Esophagus (tissue), 2 donors: Measurements from ENCODE around the gene PARP6. TPM values are rescaled to one million over a fixed set of nuclear protein-coding genes. Genes with fewer than 3 reads are reported as not detected.

Experiments
- H3K27ac ChIP-seq, 2 donors: one replicate each; pipeline ENCODE4 v1.5.1; 2013; ENCODE audit warnings: low read depth in 2 of 2, mild to moderate bottlenecking in 2 of 2, inconsistent platforms in 1 of 2, low read length in 1 of 2, moderate library complexity in 1 of 2
- H3K27me3 ChIP-seq, 2 donors: one replicate each; pipeline ENCODE4 v1.6.1; 2013; ENCODE audit warnings: low read length in 2 of 2, control low read depth in 1 of 2, mild to moderate bottlenecking in 1 of 2; ENCODE audit not compliant: insufficient read depth in 2 of 2, control insufficient read depth in 1 of 2
- H3K36me3 ChIP-seq, 2 donors: one replicate each; pipeline ENCODE4 v1.6.1; 2013; ENCODE audit warnings: low read length in 1 of 2; ENCODE audit not compliant: control insufficient read depth in 2 of 2, insufficient read depth in 2 of 2
- H3K4me1 ChIP-seq, 2 donors: one replicate each; pipeline ENCODE4 v1.6.1; 2013; ENCODE audit warnings: low read length in 1 of 2; ENCODE audit not compliant: control insufficient read depth in 2 of 2, insufficient read depth in 2 of 2
- H3K4me3 ChIP-seq, 2 donors: one replicate each; pipeline ENCODE4 v1.5.1; 2013; ENCODE audit warnings: low read length in 2 of 2, mild to moderate bottlenecking in 2 of 2, low read depth in 1 of 2, moderate library complexity in 1 of 2
- H3K9me3 ChIP-seq, 2 donors: one replicate each; pipeline ENCODE4 v1.6.1; 2013; ENCODE audit warnings: mild to moderate bottlenecking in 2 of 2, low read depth in 1 of 2, low read length in 1 of 2, moderate library complexity in 1 of 2; ENCODE audit not compliant: control insufficient read depth in 2 of 2, insufficient read depth in 1 of 2
- WGBS, 2 donors: extraction: QIAGEN DNeasy Blood & Tissue Kit; methylation state at CpG; one replicate each; pipeline ENCODE4 v1.1.7; 2013; 5-methylcytosine and 5-hydroxymethylcytosine counted together
- polyA plus RNA-seq, 2 donors: library from polyadenylated mRNA; stranded (reverse); fragments of 200-250 nt; gene quantifications; one replicate each; pipeline ENCODE4 v1.2.3, GENCODE V29; 2013
- donor health status: healthy with polysubstance abuse.
- donor health status: Bipolar disorder and iron deficiency.

PARP6 gene
- polyA plus RNA-seq, 2 donors, result 28.4 to 52.3 TPM

DNA sequence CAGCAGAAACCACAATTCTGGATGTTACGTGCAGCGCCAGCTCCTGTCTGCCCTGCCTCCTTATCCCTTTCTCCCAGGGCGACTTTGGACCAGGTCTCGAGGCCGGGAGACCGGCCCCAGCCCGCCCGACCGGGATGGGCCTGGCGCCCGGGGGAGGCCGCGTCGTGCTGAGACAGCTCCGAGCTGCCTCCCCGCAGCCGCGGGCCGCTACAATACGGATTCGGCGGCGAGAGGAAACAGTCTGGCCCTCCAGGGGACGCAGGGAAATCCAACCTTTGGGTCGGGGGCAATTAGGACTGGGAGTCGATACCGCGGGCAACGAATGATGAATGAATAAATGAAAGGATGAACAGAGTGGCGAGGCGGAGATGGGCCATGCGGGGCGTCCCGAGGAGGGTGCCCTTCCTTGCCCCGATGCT, 75.3 kb downstream of the PARP6 start:
- Histone ChIP-seq H3K27ac (peak overlapping the region; percentile 3 to 14), H3K9me3 (no peaks in the 10 kb centered on the region), H3K4me1 (peaks cover 2 to 7% of the 10 kb centered on the region in 2 donors), H3K36me3 (peaks cover 12 to 33% of the 10 kb centered on the region in 2 donors), H3K4me3 (peak overlapping the region; percentile 57 to 60), H3K27me3 (no peaks in the 10 kb centered on the region)
- WGBS, 2 donors, result 11 to 12% methylated on average over 35 of the region's 35 CpGs

DNA sequence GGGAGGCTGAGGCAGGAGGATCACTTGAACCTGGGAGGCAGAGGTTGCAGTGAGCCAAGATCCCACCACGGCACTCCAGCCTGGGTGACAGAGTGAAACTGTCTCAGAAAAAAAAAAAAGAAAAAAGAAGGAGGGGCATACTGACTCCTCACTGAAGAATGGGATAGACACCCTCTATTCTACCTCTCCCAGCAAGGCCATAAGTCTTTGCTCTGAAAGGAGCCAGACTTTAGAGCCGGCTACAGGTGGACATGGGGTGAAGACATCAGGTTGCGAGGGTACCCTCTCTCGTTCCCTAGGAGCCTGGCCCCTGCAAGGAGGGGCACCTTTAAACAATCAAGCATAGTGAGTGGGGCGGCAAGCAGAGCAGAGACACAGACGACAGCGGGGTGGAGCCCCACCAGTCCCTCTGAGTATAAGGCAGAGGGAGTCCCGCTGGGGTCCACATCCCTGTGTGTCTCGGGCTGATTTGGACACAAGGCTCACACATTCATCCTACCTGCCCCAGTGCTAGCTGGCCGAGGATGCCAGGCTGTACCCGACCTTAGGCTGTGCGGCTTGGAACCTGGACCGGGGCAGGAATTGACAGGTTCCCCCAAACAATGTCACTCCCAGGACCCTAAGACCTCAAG, 75.8 kb downstream of the PARP6 start:
- Histone ChIP-seq H3K36me3 (peaks cover 11 to 30% of the 10 kb centered on the region in 2 donors), H3K4me1 (peaks cover 2 to 7% of the 10 kb centered on the region in 2 donors), H3K4me3 (peak overlapping the region in 1 of 2 donors; percentile 60), H3K9me3 (no peaks in the 10 kb centered on the region), H3K27me3 (no peaks in the 10 kb centered on the region), H3K27ac (peak overlapping the region in 1 of 2 donors; percentile 14)
- WGBS, 2 donors, result 55 to 62% methylated on average over 13 of the region's 13 CpGs

DNA sequence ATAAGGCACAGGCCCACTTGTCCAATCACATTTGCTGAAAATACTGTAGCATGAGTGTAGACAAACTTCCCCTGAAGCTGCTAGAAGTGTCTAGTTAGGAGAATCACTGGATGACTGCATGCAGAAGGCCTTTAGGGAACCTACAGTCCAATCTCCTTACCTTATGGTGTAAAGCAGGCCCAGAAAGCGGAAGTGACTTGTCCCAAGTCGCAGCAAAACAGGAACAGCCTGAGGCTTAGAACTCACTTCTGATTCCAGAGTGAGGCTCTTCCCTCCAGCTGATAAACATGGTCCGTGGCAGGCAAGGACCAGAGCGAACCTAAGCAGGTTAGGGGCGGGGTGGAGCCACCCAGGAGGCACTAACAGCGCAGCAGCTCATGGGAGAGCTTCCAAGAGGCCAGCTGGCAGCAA, 77.2 kb downstream of the PARP6 start:
- no peaks in the 10 kb centered on the region for H3K9me3 ChIP-seq
- peak overlapping the region; percentile 7 to 27 for H3K27ac ChIP-seq
- peaks cover 2 to 7% of the 10 kb centered on the region in 2 donors for H3K4me1 ChIP-seq
- WGBS, 2 donors, result 47 to 56% methylated on average over 6 of the region's 6 CpGs
- H3K27me3 ChIP-seq, result no peaks in the 10 kb centered on the region
- H3K4me3 ChIP-seq, result no peak overlapping the region
- peaks cover 4 to 17% of the 10 kb centered on the region in 2 donors for H3K36me3 ChIP-seq

DNA sequence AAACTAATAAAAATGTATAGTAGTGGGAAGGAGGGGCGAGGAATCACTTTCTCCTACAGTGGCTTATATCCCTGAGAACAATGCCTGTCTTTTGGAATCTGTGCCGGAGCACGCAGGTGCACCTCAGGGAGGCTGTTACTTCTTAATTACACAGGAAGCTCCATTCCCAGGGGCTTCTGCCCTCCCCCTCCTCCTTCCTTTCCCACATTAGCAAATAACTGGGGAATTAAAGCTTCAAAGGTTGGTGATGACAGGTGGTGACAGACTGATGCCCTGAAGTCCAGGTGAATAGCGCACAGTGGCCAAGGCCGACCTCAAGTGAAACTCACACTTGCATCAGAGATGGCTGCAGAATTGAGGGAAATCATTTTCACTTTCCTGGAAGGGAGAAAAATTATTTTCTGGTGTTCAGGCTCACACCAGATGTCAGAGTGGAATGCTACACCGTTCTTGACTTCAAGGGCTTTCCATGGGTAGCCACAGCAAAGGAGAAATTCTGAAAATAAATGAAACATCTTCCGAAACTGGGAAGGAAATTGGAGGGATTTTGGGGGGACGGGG, 78.4 kb downstream of the PARP6 start:
- WGBS, 2 donors, result 84 to 91% methylated on average over 8 of the region's 8 CpGs
- Histone ChIP-seq H3K9me3 (no peaks in the 10 kb centered on the region), H3K27me3 (no peaks in the 10 kb centered on the region), H3K36me3 (peaks cover 0 to 6% of the 10 kb centered on the region in 2 donors), H3K4me3 (no peak overlapping the region), H3K4me1 (peaks cover 2 to 7% of the 10 kb centered on the region in 2 donors), H3K27ac (no peak overlapping the region)

DNA sequence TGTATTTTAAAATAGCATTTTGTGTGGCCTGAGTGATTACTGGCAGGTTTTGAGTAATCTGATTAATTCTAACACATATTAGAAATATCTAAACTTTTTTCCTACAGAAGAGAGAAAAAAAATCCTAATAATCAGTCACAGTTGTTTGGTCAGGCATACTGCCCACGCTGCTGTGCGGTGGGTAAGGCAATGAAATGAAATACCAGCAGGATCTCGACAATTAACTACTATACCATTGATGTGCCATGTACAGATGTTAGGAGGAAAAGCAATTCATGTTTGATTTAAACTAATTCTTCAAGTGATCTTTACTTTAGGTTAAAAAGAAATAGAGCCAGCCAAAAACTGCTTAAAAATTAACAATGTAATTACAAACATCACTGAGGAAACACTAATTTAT, 79.9 kb downstream of the PARP6 start:
- no peak overlapping the region for H3K4me3 ChIP-seq
- H3K27ac ChIP-seq, result no peak overlapping the region
- no peaks in the 10 kb centered on the region for H3K36me3 ChIP-seq
- WGBS, 2 donors, result 65 to 67% methylated on average over 3 of the region's 3 CpGs
- no peaks in the 10 kb centered on the region for H3K9me3 ChIP-seq
- peaks cover 2 to 7% of the 10 kb centered on the region in 2 donors for H3K4me1 ChIP-seq
- H3K27me3 ChIP-seq, result no peaks in the 10 kb centered on the region

Other genes starting within 250 kb of the PARP6 start
- gene MYO9A, start 154.4 kb downstream of the PARP6 start, polyA plus RNA-seq, result 1 to 10 TPM; 2.6 to 4.3 TPM
- gene SENP8, start 154.2 kb downstream of the PARP6 start, polyA plus RNA-seq, result 1 to 10 TPM in 1 of 2 donors, under 1 TPM in 1; 0.86 to 1.3 TPM
- gene GRAMD2A, start 74.8 kb downstream of the PARP6 start, polyA plus RNA-seq, result 1 to 10 TPM; 1.1 to 1.6 TPM
- gene PKM, start 41.4 kb downstream of the PARP6 start, polyA plus RNA-seq, result 100 to 1,000 TPM; 235 to 528 TPM
- 1 to 10 TPM; 1.0 to 1.4 TPM for gene CELF6, start 47.6 kb upstream of the PARP6 start, polyA plus RNA-seq
- gene HEXA, start 103.5 kb upstream of the PARP6 start, polyA plus RNA-seq, result 10 to 100 TPM; 22.8 to 24.2 TPM
- gene TMEM202, start 125.8 kb upstream of the PARP6 start, polyA plus RNA-seq, result not detected
- 10 to 100 TPM; 17.5 to 17.6 TPM for gene ARIH1, start 201.8 kb upstream of the PARP6 start, polyA plus RNA-seq